Esophagus muscularis mucosa (tissue), 4 donors: Measurements from ENCODE around the gene SEMA6D. TPM values are rescaled to one million over a fixed set of nuclear protein-coding genes. Genes with fewer than 3 reads are reported as not detected.

Source experiments
- DNase-seq: peaks from one replicate; pipeline ENCODE4 v3.0.0-alpha.2; 2017; ENCODE audit errors: extremely low spot score
- H3K27ac ChIP-seq, 4 donors: fragments of 200-600 bp; sonication (generic); replicated peaks in 1 of 4; 1 replicate in 3 of 4; 2 replicates in 1 of 4; pipeline ENCODE4 v1.5.1; 2016 to 2019; ENCODE audit warnings: mild to moderate bottlenecking in 1 of 4
- H3K27me3 ChIP-seq, 4 donors: fragments of 200-600 bp; sonication (generic); one replicate each; pipeline versions ENCODE4 v1.5.1 to v1.6.0; 2016 to 2019
- H3K36me3 ChIP-seq, 4 donors: fragments of 200-600 bp; sonication (generic); one replicate each; pipeline ENCODE4 v1.5.1; 2016 to 2019
- H3K4me1 ChIP-seq, 4 donors: fragments of 200-600 bp; sonication (generic); one replicate each; pipeline ENCODE4 v1.5.1; 2016 to 2019
- H3K4me3 ChIP-seq, 4 donors: fragments of 200-600 bp; sonication (generic); 1 replicate in 2 of 4; 2 replicates in 2 of 4; pipeline ENCODE4 v1.5.1; 2016 to 2019; ENCODE audit warnings: mild to moderate bottlenecking in 4 of 4, moderate library complexity in 1 of 4
- H3K9me3 ChIP-seq, 4 donors: fragments of 200-600 bp; sonication (generic); 1 replicate in 3 of 4; 2 replicates in 1 of 4; pipeline ENCODE4 v1.5.1; 2016 to 2019
- EP300 ChIP-seq: sonication (generic); formaldehyde crosslinking; IDR thresholded peaks from one replicate; pipeline ENCODE4 v1.6.1; 2017; ENCODE audit warnings: antibody characterized with exemption
- POLR2A ChIP-seq: fragments of 450-650 bp; IDR thresholded peaks from one replicate; pipeline ENCODE4 v1.6.1; 2017; ENCODE audit warnings: antibody characterized with exemption, moderate library complexity, mild to moderate bottlenecking, low read depth
- POLR2AphosphoS5 ChIP-seq, 2 donors: sonication (generic); formaldehyde crosslinking; IDR thresholded peaks; one replicate each; pipeline ENCODE4 v1.6.1; 2017; ENCODE audit warnings: antibody characterized with exemption in 2 of 2
- WGBS: methylation state at CpG from one replicate; pipeline ENCODE4 v1.1.5; 2018; 5-methylcytosine and 5-hydroxymethylcytosine counted together
- intact Hi-C: fragments of 100-400 bp; cut with DNase I; formaldehyde crosslinking; loops from one replicate; pipeline ENCODE4 v1.15.1; 2023
- total RNA-seq, 4 donors: library from RNA; depleted of rRNA; stranded (reverse); fragments of >200 nt; gene quantifications; one replicate each; pipeline versions ENCODE4 v1.1.0 to v1.2.1, GENCODE V29; 2016
- TF ChIP-seq, protein P1 (sequence below), 3 experiments: fragments of 200-600 bp in 2 of 3; fragments of 450-650 bp in 1 of 3; sonication (generic) in 2 of 3; IDR thresholded peaks; one replicate each; pipeline ENCODE4 v1.5.1; 2017 to 2019; ENCODE audit warnings: antibody characterized with exemption in 3 of 3, mild to moderate bottlenecking in 2 of 3, moderate library complexity in 1 of 3

The SEMA6D gene
- total RNA-seq, 4 donors from 2014 or later: 2.1 to 5.2 (median 3.8) TPM

DNA sequence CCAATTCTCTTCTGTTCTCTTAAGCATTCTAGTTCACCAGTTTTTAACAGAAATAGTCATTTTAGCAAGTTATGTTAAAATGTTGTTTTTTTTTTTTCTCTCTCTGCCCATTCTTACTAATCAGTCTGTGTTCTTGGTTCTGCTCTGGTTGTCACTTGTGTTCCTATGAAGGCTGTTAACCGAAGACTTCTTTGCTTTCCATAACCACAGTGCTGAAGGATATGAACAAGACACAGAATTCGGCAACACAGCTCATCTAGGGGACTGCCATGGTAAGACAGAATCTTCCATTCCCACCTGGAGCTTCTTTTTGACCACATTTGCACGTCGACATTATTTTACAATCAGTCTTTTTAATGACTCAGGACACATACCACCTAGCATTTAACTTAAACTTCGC lies 49.1 kb downstream of the SEMA6D start:
- no peak overlapping the region for H3K4me3 ChIP-seq
- no peaks in the 10 kb centered on the region for H3K4me1 ChIP-seq
- intact Hi-C loops: no loop called here
- TF ChIP-seq EP300 (no peak), POLR2AphosphoS5 (IDR thresholded peaks at IDR 0.05) (no peak), POLR2A (no peak)
- TF ChIP-seq, protein P1, sequence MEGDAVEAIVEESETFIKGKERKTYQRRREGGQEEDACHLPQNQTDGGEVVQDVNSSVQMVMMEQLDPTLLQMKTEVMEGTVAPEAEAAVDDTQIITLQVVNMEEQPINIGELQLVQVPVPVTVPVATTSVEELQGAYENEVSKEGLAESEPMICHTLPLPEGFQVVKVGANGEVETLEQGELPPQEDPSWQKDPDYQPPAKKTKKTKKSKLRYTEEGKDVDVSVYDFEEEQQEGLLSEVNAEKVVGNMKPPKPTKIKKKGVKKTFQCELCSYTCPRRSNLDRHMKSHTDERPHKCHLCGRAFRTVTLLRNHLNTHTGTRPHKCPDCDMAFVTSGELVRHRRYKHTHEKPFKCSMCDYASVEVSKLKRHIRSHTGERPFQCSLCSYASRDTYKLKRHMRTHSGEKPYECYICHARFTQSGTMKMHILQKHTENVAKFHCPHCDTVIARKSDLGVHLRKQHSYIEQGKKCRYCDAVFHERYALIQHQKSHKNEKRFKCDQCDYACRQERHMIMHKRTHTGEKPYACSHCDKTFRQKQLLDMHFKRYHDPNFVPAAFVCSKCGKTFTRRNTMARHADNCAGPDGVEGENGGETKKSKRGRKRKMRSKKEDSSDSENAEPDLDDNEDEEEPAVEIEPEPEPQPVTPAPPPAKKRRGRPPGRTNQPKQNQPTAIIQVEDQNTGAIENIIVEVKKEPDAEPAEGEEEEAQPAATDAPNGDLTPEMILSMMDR (IDR thresholded peaks at IDR 0.05): no peak
- peaks cover 22 to 87% (median 53%) of the 10 kb centered on the region in 4 donors for H3K36me3 ChIP-seq
- H3K9me3 ChIP-seq: no peaks in the 10 kb centered on the region
- 89% methylated on average over 5 of the region's 5 CpGs for WGBS
- H3K27ac ChIP-seq: no peak overlapping the region
- no peaks in the 10 kb centered on the region for H3K27me3 ChIP-seq
- peak; percentile 45 for DNase-seq

DNA sequence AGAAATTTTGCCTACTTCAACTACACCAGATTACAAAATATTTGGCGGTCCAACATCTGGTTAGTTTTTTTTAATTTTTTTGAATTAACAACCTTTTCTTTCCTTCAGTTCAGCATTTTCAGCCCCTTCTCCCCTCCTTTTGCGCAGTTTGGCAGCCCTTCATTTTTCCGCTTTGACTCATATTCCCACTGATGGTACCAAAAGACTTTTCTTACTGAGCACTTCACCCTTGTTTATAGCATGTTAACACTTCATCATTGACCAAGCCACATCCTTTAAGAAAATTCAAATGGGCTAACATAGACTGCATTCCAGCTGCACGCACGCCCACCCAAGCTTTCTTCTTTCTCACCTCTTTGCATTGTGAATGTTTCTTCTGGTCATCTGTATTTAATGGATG lies 49.7 kb downstream of the SEMA6D start:
- 97% methylated on average over 5 of the region's 5 CpGs for WGBS
- intact Hi-C loops: no loop called here

DNA sequence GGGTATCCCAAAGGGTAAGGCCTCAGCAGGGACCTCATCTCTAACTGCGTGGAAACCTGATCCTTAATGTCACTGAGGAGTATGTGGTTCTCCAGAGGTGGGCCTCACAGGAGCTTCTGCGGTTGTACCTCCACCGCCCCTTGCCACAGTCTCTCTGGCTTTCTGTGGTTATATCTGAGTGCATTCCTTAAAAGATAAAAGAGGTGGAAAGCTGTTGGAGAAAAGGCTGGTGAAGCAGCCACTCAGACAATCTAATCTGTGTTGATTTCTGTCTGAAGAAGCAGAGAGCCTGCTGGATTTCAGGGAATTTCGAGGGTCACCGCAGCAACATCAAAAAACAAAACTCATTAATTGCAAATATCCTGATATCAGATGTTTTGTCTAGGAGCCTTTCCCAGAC lies 51.4 kb downstream of the SEMA6D start:
- no peak overlapping the region for H3K27ac ChIP-seq
- no peaks in the 10 kb centered on the region for H3K9me3 ChIP-seq
- no peak for DNase-seq
- no peaks in the 10 kb centered on the region for H3K4me1 ChIP-seq
- no peak overlapping the region for H3K4me3 ChIP-seq
- TF ChIP-seq EP300 (no peak), POLR2A (no peak), POLR2AphosphoS5 (IDR thresholded peaks at IDR 0.05) (no peak)
- TF ChIP-seq, protein P1 (IDR thresholded peaks at IDR 0.05): no peak
- H3K36me3 ChIP-seq: peaks cover 18 to 70% (median 44%) of the 10 kb centered on the region in 4 donors
- 85% methylated on average over 5 of the region's 5 CpGs for WGBS
- intact Hi-C loops: no loop called here
- H3K27me3 ChIP-seq: no peaks in the 10 kb centered on the region

More for the DNA sequence above, 49.7 kb downstream of the SEMA6D start:
- TF ChIP-seq, protein P1 (IDR thresholded peaks at IDR 0.05): no peak
- TF ChIP-seq EP300: no peak
- no peak for TF ChIP-seq POLR2A
- no peak for TF ChIP-seq POLR2AphosphoS5 (IDR thresholded peaks at IDR 0.05)
- no peak overlapping the region for H3K27ac ChIP-seq
- no peaks in the 10 kb centered on the region for H3K9me3 ChIP-seq
- no peaks in the 10 kb centered on the region for H3K4me1 ChIP-seq
- DNase-seq: peak; percentile 77
- H3K4me3 ChIP-seq: no peak overlapping the region
- H3K27me3 ChIP-seq: no peaks in the 10 kb centered on the region
- H3K36me3 ChIP-seq: peaks cover 22 to 87% (median 53%) of the 10 kb centered on the region in 4 donors

DNA sequence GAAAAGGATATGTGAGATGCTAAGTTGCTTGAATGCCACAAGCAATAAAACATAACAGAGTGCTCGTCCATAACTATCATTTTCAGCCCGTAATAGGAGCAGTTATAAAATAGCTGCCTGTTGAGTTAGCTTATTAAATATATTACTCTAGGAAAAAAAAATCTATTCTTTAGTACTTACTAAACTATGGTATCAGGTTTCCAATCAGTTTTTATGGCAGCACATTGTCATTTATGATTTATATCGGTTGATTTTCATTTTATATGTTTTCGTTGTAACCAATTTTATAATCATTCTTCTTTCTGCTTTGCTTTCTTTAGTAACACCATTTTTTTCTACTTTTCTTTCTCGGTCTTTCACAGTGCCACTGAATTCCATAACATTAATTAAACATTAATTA lies 51.9 kb downstream of the SEMA6D start:
- H3K36me3 ChIP-seq: peaks cover 17 to 66% (median 42%) of the 10 kb centered on the region in 4 donors
- TF ChIP-seq, protein P1 (IDR thresholded peaks at IDR 0.05): no peak
- TF ChIP-seq EP300 (no peak), POLR2A (no peak), POLR2AphosphoS5 (IDR thresholded peaks at IDR 0.05) (no peak)
- no peaks in the 10 kb centered on the region for H3K27me3 ChIP-seq
- H3K4me3 ChIP-seq: no peak overlapping the region
- no peaks in the 10 kb centered on the region for H3K9me3 ChIP-seq
- 81% methylated on average over 5 of the region's 5 CpGs for WGBS
- DNase-seq: no peak
- no peaks in the 10 kb centered on the region for H3K4me1 ChIP-seq
- intact Hi-C loops: no loop called here
- no peak overlapping the region for H3K27ac ChIP-seq

DNA sequence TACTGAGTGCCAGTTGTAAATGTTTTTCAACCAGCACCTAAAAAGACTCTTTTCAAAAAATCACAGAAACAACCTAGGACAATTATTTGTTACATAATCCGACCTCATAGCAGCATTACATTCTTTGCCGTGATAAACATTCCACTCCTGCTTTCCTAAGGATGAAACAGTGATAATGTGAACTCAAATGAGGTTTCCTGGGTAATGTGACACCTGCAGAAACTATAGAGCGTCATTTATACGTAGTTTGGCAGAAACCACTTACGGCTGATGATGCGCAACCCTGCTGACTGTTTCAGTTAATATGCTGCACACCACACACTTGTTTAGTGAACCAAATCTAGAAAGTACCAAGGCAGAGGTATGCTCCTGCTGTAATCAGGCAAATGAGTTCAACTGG lies 55.8 kb downstream of the SEMA6D start:
- H3K4me3 ChIP-seq: no peak overlapping the region

More for the DNA sequence above, 55.8 kb downstream of the SEMA6D start:
- no peaks in the 10 kb centered on the region for H3K27me3 ChIP-seq
- intact Hi-C loops: no loop called here
- no peaks in the 10 kb centered on the region for H3K9me3 ChIP-seq
- H3K27ac ChIP-seq: no peak overlapping the region
- 87% methylated on average over 6 of the region's 6 CpGs for WGBS
- H3K4me1 ChIP-seq: no peaks in the 10 kb centered on the region
- no peak for DNase-seq
- TF ChIP-seq, protein P1 (IDR thresholded peaks at IDR 0.05): no peak
- no peak for TF ChIP-seq EP300
- no peak for TF ChIP-seq POLR2AphosphoS5 (IDR thresholded peaks at IDR 0.05)
- TF ChIP-seq POLR2A: no peak
- H3K36me3 ChIP-seq: peaks cover 6 to 27% (median 15%) of the 10 kb centered on the region in 4 donors
